ENCODE results near the gene C2CD5.
"Not testable (repeated sequence)": the region's sequence is repeated elsewhere in the genome, so short reads cannot be mapped to it uniquely, and the experiment has no call there.

The C2CD5 gene, protein sequence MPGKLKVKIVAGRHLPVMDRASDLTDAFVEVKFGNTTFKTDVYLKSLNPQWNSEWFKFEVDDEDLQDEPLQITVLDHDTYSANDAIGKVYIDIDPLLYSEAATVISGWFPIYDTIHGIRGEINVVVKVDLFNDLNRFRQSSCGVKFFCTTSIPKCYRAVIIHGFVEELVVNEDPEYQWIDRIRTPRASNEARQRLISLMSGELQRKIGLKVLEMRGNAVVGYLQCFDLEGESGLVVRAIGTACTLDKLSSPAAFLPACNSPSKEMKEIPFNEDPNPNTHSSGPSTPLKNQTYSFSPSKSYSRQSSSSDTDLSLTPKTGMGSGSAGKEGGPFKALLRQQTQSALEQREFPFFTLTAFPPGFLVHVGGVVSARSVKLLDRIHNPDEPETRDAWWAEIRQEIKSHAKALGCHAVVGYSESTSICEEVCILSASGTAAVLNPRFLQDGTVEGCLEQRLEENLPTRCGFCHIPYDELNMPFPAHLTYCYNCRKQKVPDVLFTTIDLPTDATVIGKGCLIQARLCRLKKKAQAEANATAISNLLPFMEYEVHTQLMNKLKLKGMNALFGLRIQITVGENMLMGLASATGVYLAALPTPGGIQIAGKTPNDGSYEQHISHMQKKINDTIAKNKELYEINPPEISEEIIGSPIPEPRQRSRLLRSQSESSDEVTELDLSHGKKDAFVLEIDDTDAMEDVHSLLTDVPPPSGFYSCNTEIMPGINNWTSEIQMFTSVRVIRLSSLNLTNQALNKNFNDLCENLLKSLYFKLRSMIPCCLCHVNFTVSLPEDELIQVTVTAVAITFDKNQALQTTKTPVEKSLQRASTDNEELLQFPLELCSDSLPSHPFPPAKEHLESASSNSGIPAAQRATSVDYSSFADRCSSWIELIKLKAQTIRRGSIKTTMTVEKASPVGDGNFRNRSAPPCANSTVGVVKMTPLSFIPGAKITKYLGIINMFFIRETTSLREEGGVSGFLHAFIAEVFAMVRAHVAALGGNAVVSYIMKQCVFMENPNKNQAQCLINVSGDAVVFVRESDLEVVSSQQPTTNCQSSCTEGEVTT

GRCh38 chr12:22544038-22544979, at the start of gene C2CD5:
Gene C2CD5, minus strand, starts transcription at chr12:22544542. Its CDS starts 392 bp downstream, at chr12:22544150.
- DNase-seq (ENCODE audit: low read depth in 3 of 3), result peak; percentile 90 to 94 (median 91)

- no peak for DNase-seq (ENCODE audit: low read depth in 3 of 3)
Measured at GRCh38 chr12:22593864-22594263, 49.5 kb upstream of the C2CD5 start.

GRCh38 chr12:22588817-22589216, 44.5 kb upstream of the C2CD5 start:
- DNase-seq (ENCODE audit: low read depth in 3 of 3), result no peak

DNA sequence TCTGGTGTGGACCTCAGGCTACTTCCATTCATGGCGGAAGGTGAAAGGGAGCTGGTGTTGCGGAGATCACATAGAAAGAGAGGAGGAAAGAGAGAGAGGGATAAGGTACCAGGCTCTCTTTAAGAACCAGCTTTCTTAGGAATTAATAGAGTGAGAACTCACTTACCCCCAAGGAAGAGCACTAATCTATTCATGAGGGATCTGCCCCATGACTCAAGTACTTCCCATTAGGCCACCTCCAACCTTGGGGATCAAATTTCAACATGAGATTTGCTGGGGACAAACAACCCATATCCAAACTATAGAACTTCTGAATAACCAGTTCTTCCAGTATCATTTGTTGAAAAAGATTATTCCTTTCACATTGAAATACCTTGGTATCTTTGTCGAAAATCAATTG, 34.0 kb upstream of the C2CD5 start:
- no peak for DNase-seq (ENCODE audit: low read depth in 3 of 3)

DNA sequence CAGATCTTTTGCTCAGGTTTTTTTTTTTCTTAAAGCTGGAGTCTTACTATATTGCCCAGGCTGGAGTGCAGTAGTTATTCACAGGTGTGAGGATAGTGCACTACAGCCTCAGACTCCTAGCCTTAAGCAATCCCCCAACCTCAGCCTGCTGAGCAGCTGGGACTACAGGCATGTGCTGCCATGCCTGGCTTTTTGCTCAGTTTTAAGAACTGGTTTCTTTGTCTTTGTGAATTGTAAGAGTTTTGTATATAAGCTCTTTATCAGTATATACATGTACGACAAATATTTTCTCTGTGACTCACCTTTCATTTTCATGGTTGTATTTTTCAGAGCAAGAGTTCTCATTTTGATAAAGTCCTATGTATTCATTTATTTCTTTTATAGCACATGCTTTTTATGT, 33.3 kb upstream of the C2CD5 start:
- DNase-seq (ENCODE audit: low read depth in 3 of 3), result no peak

GRCh38 chr12:22576473-22576872, 32.1 kb upstream of the C2CD5 start:
- DNase-seq (ENCODE audit: low read depth in 3 of 3), result no peak

- no peak for DNase-seq (ENCODE audit: low read depth in 3 of 3)
Measured at GRCh38 chr12:22576065-22576464, 31.7 kb upstream of the C2CD5 start.

DNA sequence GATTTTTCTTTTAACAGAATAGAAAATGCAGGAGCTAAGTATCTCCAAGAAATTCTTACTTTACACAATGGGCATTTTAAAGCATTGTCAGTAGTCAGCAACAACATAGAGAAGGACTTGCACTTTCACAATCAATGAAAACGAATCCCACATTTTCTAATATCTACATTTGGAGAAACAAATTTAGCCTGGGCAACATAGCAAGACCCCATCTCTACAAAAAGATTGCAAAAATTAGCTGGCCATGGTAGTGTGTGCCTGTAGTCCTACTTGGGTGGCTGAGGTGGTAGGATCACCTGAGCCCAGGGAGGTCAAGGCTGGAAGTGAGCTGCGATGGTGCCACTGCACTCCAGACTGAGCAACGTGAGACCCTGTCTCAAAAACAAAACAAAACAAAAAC, 30.6 kb upstream of the C2CD5 start:
- no peak for DNase-seq (ENCODE audit: low read depth in 3 of 3)

- no peak for DNase-seq (ENCODE audit: low read depth in 3 of 3)
Measured at GRCh38 chr12:22573181-22573580, 28.8 kb upstream of the C2CD5 start.

- no peak for DNase-seq (ENCODE audit: low read depth in 3 of 3)
Measured at GRCh38 chr12:22569253-22569652, 24.9 kb upstream of the C2CD5 start.

DNA sequence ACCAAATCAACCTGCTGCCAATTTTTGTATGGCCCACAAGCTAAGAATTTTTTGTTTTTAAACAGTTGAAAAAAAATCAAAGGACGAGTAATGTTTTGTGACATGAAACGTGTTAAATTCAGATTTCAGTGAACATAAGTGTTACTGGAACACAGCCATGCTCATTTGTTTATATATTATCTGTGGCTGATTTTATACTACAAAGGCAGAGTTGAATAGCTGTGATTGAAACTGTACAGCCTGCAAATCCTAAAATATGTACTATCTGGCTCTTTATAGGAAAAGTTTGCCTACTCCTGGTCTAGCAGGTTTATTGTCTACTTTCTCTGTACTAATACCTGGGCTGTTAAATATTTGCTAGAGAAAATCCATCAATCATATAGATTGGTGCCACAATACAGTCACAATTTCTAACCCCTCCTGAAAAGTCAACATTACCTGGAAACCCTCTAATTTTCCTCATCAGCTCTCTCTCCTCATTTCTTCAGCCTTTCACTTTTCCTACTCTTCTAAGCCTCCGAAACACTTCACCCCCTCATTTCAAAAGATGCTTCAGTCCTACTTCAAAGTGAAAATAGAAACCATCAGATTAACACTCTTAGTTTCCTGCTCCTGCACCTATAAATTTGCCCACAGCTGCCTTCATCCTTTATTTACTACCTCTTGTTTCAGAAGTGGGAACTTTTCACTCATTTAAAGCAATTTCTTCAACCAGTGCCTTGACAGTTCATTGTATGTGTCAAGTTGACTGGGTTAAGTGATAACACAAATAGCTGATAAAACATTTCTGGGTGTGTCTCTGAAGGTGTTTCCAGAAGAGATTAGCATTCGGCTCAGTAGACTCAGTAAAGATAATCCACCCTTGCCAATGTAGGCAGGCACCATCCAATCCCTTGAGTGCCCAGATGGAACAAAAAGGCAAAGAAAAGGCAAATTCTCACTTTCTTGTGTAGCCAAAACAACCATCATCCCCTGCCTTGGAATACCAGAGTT, 18.0 kb upstream of the C2CD5 start:
- DNase-seq (ENCODE audit: low read depth in 3 of 3), result no peak

DNA sequence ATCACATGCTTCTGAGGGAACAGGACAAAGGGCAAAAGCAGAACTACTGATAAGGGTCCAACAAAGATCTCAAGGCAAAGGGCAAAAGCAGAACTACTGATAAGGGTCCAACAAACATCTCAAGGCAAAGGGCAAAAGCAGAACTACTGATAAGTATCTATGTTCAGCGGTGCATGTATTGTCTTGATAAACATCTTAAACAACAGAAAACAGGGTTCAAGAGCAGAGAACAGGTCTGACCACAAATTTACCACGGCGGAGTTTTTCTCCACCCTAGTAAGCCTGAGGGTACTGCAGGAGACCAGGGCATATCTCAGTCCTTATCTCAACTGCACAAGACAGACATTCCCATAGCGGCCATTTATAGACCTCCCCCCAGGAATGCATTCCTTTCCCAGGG, 10.4 kb upstream of the C2CD5 start:
- not testable (repeated sequence) for DNase-seq (ENCODE audit: low read depth in 3 of 3)

GRCh38 chr12:22551624-22552023, 7.3 kb upstream of the C2CD5 start:
- no peak for DNase-seq (ENCODE audit: low read depth in 3 of 3)

GRCh38 chr12:22545255-22545654, 913 bp upstream of the C2CD5 start:
- no peak for DNase-seq (ENCODE audit: low read depth in 3 of 3)

DNA sequence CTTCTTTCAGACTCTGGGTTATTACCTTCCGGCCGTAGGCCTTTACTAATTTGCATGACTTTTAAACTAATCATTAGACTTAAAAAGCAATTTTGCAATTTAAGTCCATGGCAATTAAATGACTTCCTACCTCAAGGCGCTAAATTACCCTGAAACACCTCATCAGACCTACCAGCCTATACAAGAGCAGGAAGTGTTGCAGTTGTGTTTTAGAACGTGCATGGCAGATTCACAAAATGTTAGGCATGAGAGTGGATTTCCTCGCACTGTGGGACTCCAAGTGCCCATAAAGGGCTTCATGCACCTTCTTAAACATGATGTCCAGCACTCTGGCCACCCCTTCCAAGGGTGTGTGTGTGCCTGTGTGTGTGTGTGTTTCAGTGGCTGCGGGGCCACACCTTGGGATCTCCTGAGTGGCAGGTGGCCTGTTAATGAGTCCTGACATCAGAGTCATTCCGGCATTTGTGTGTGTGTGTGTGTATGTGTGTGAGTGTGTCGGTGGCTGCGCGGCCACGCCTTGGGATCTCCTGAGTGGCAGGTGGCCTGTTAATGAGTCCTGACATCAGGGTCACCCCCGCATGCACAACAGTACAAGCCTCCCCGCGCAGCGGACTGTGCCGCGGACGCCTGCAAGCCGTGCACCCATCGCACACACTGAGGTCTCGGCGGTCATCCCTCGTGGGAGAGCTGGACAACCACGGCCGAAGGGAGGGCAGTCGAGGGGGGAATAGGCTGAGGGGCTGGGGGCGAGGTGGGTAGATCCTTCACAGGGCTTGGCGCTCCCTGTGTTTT, 900 bp downstream of the C2CD5 start:
- peak; percentile 15 to 48 (median 36) for DNase-seq (ENCODE audit: low read depth in 3 of 3)

GRCh38 chr12:22541496-22542155, 2.7 kb downstream of the C2CD5 start:
- DNase-seq (ENCODE audit: low read depth in 3 of 3), result no peak

DNA sequence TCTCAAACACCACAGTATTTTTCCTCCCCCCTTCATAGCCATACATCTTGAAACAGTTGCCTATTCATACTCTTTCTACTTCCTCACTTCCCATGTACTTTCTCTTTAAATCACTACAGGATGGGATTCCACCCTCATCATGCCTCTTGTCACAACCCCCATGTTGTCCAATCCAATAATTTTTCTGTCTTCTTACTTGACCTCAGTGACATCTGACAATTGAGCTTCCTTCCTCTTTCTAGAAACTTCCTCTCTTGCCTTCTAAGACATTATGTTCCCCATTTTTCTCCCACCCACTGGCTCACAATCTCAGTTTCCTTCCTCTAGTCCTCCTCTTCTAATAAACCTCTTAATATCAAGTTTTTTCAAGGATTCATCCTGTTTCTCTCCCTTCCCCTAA, 5.3 kb downstream of the C2CD5 start:
- no peak for DNase-seq (ENCODE audit: low read depth in 3 of 3)

- DNase-seq (ENCODE audit: low read depth in 3 of 3), result no peak
Measured at GRCh38 chr12:22538311-22538710, 6.0 kb downstream of the C2CD5 start.
